Measurements from ENCODE around the gene GNPNAT1. TPM values are rescaled to one million over a fixed set of nuclear protein-coding genes. Genes with fewer than 3 reads are reported as not detected.

The GNPNAT1 gene
- total RNA-seq, 1 donor from 2014 or later, result 5.7 TPM

GRCh38 chr14:52801014-52801712 is 9.8 kb upstream of the GNPNAT1 start:
- Histone ChIP-seq H3K4me3 (no peak overlapping the region), H3K27ac (replicated peaks) (peak overlapping the region; percentile 31), H3K9me3 (replicated peaks) (no peaks in the 10 kb centered on the region), H3K27me3 (ENCODE audit: low read depth) (no peaks in the 10 kb centered on the region), H3K4me1 (peaks cover 7% of the 10 kb centered on the region), H3K36me3 (no peaks in the 10 kb centered on the region)
- intact Hi-C loops (cut with micrococcal nuclease), result no loop called here
- no peak for DNase-seq
- no peak for TF ChIP-seq CTCF (IDR thresholded peaks at IDR 0.05; ENCODE audit: borderline replicate concordance)

DNA sequence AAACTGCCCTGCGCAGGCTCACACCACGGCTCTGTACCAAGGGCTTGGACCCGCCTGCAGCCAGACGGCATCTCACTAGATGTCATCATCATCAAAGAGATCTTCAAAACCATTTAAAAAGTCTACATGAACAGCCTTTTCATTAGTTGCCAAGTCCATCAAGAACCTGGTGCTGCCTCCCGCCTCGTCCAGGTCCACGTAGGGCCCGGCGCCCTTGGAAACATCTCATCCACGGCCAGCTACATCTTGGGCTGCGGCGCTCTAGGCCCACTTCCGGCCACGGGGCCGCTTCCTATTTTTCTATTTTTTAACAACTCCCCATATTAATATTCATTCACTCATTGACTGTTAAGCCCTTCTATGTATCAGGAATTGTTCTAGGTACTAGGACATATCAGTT is 7.4 kb upstream of the GNPNAT1 start:
- no peak for DNase-seq
- TF ChIP-seq CTCF (IDR thresholded peaks at IDR 0.05; ENCODE audit: borderline replicate concordance), result no peak
- H3K27ac ChIP-seq (replicated peaks), result no peak overlapping the region
- no peaks in the 10 kb centered on the region for H3K27me3 ChIP-seq (ENCODE audit: low read depth)
- intact Hi-C loops (cut with micrococcal nuclease), result no loop called here
- peaks cover 7% of the 10 kb centered on the region for H3K4me1 ChIP-seq
- H3K36me3 ChIP-seq, result no peaks in the 10 kb centered on the region
- no peaks in the 10 kb centered on the region for H3K9me3 ChIP-seq (replicated peaks)
- no peak overlapping the region for H3K4me3 ChIP-seq

GRCh38 chr14:52797653-52798052 is 6.2 kb upstream of the GNPNAT1 start:
- no peak for DNase-seq
- intact Hi-C loops (cut with micrococcal nuclease), result no loop called here
- Histone ChIP-seq H3K36me3 (no peaks in the 10 kb centered on the region), H3K9me3 (replicated peaks) (no peaks in the 10 kb centered on the region), H3K4me3 (no peak overlapping the region), H3K4me1 (peaks cover 7% of the 10 kb centered on the region), H3K27me3 (ENCODE audit: low read depth) (no peaks in the 10 kb centered on the region), H3K27ac (replicated peaks) (no peak overlapping the region)
- no peak for TF ChIP-seq CTCF (IDR thresholded peaks at IDR 0.05; ENCODE audit: borderline replicate concordance)

DNA sequence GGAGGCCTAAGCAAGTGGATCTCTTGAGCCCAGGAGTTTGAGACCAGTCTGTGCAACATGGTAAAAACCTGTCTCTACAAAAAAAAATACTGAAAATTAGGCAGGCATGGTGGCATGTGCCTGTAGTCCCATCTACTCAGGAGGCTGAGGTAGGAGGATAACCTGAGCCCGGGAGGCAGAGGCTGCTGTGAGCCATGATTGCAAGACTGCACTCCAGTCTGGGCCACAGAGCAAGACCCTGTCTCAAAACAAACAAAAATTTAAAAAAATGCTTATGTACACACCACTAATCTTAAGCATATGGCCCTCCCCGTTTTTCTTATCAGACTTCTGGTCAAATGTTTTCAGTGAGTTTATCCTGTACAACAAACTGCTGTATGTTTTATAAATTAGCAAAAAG is 1.7 kb upstream of the GNPNAT1 start:
- H3K4me1 ChIP-seq, result peaks cover 34% of the 10 kb centered on the region
- H3K4me3 ChIP-seq, result no peak overlapping the region
- H3K27me3 ChIP-seq (ENCODE audit: low read depth), result no peaks in the 10 kb centered on the region
- H3K9me3 ChIP-seq (replicated peaks), result no peaks in the 10 kb centered on the region
- no peak overlapping the region for H3K27ac ChIP-seq (replicated peaks)
- no peak for TF ChIP-seq CTCF (IDR thresholded peaks at IDR 0.05; ENCODE audit: borderline replicate concordance)
- no peak for DNase-seq
- intact Hi-C loops (cut with micrococcal nuclease), result no loop called here
- H3K36me3 ChIP-seq, result no peaks in the 10 kb centered on the region

DNA sequence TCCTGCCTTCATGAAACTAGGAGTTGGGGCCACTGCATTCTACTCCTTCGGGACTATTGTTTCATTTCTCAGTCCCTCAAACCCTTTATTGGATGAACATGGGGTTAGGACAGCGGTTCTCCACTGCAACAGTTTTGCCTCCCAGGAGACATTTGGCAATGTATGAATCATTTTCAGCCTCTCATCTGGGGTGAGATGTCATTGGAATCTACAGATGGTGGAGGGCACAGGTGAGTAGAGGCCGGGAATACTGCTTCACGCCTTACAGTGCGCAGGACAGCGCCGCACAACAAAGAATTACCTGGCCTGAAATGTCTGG is 649 bp upstream of the GNPNAT1 start:
- no peaks in the 10 kb centered on the region for H3K9me3 ChIP-seq (replicated peaks)
- no peak for DNase-seq
- no peaks in the 10 kb centered on the region for H3K36me3 ChIP-seq
- TF ChIP-seq CTCF (IDR thresholded peaks at IDR 0.05; ENCODE audit: borderline replicate concordance), result no peak
- H3K27me3 ChIP-seq (ENCODE audit: low read depth), result no peaks in the 10 kb centered on the region
- H3K4me1 ChIP-seq, result peaks cover 34% of the 10 kb centered on the region
- H3K4me3 ChIP-seq, result peak overlapping the region; percentile 88
- peak overlapping the region; percentile 92 for H3K27ac ChIP-seq (replicated peaks)
- intact Hi-C loops (cut with micrococcal nuclease), result no loop called here

Data from left ventricle myocardium inferior (tissue), 1 donor.